Calu3 (cell line): Measurements from ENCODE around the gene TGFA. TPM values are rescaled to one million over a fixed set of nuclear protein-coding genes. Genes with fewer than 3 reads are reported as not detected.
A peak's percentile ranks its signal among the peaks of the same experiment; 100 is the strongest.

ENCODE experiments used
- BruUV-seq: library from RNA; stranded (reverse); fragments of 400-500 nt; replicated peaks from 2 replicates; lab custom pipeline; 2021; lab: Mats Ljungman, UMichigan
- CTCF ChIA-PET: fragments of 300-600 bp; sonication (Branson Sonifier 250); formaldehyde crosslinking; loops from one replicate; lab custom pipeline; 2022; ENCODE audit warnings: antibody characterized with exemption; lab: Charles Lee
- DNase-seq: peaks from one replicate; pipeline ENCODE4 v3.0.0; 2022
- H3K27ac Mint-ChIP-seq: one replicate; pipeline ENCODE4 v1.8.0; 2022; ENCODE audit warnings: mixed read lengths; ENCODE audit not compliant: unreplicated experiment
- H3K27me3 Mint-ChIP-seq: one replicate; pipeline ENCODE4 v1.8.0; 2022; ENCODE audit warnings: mixed read lengths; ENCODE audit not compliant: unreplicated experiment
- H3K36me3 Mint-ChIP-seq: one replicate; pipeline ENCODE4 v1.8.0; 2022; ENCODE audit warnings: mild to moderate bottlenecking, moderate library complexity, mixed read lengths; ENCODE audit not compliant: insufficient read depth, unreplicated experiment
- H3K4me1 Mint-ChIP-seq: one replicate; pipeline ENCODE4 v1.8.0; 2022; ENCODE audit warnings: mild to moderate bottlenecking, low read depth, mixed read lengths; ENCODE audit not compliant: unreplicated experiment
- H3K4me3 Mint-ChIP-seq: one replicate; pipeline ENCODE4 v1.8.0; 2022; ENCODE audit warnings: mild to moderate bottlenecking, low read depth, moderate library complexity, mixed read lengths; ENCODE audit not compliant: unreplicated experiment
- H3K9me3 Mint-ChIP-seq: one replicate; pipeline ENCODE4 v1.8.0; 2022; ENCODE audit warnings: low read depth, mixed read lengths; ENCODE audit not compliant: unreplicated experiment
- intact Hi-C: fragments of 100-400 bp; cut with micrococcal nuclease; formaldehyde crosslinking; loops from one replicate; pipeline ENCODE4 v1.10.0; 2022; ENCODE audit not compliant: unreplicated experiment
- total RNA-seq: library from RNA; stranded (reverse); gene quantifications from 2 replicates; pipeline ENCODE4 v1.2.3, GENCODE V29; 2022
- TF ChIP-seq, protein P1 (sequence below): fragments of 200-600 bp; IDR thresholded peaks from one replicate; pipeline ENCODE4 v1.8.0; 2022; ENCODE audit warnings: antibody characterized with exemption; ENCODE audit not compliant: unreplicated experiment

Gene TGFA
- total RNA-seq, 1 experiment from 2014 or later = 80.0 TPM

DNA sequence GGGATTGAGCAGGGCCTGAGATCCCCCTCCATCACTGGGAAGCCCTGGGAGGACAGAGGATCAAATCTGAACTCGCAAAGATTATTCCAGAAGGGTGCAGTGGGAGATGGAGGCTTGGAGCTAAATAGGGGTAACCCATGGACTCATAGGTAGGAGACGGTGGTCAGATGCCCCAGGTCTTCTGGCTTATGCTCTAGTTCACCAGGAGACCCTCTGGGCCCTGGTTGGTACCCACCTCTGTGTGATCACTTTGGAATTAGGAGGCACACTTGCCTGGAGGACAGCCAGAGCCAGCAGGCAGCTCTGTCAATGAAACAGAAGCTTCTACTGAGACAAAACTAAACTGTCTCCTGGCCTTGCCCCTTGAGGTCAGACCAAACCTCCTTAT, 110.6 kb downstream of the TGFA start:
- TF ChIP-seq, protein P1, sequence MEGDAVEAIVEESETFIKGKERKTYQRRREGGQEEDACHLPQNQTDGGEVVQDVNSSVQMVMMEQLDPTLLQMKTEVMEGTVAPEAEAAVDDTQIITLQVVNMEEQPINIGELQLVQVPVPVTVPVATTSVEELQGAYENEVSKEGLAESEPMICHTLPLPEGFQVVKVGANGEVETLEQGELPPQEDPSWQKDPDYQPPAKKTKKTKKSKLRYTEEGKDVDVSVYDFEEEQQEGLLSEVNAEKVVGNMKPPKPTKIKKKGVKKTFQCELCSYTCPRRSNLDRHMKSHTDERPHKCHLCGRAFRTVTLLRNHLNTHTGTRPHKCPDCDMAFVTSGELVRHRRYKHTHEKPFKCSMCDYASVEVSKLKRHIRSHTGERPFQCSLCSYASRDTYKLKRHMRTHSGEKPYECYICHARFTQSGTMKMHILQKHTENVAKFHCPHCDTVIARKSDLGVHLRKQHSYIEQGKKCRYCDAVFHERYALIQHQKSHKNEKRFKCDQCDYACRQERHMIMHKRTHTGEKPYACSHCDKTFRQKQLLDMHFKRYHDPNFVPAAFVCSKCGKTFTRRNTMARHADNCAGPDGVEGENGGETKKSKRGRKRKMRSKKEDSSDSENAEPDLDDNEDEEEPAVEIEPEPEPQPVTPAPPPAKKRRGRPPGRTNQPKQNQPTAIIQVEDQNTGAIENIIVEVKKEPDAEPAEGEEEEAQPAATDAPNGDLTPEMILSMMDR = no peak
- intact Hi-C loops = no loop called here
- no TSS peak for BruUV-seq
- Mint-ChIP-seq H3K4me3 (no peak overlapping the region), H3K4me1 (peaks cover 8% of the 10 kb centered on the region), H3K9me3 (no peaks in the 10 kb centered on the region), H3K36me3 (peaks cover 6% of the 10 kb centered on the region), H3K27ac (no peak overlapping the region), H3K27me3 (no peaks in the 10 kb centered on the region)
- no peak for DNase-seq
- CTCF ChIA-PET = no interaction called here

DNA sequence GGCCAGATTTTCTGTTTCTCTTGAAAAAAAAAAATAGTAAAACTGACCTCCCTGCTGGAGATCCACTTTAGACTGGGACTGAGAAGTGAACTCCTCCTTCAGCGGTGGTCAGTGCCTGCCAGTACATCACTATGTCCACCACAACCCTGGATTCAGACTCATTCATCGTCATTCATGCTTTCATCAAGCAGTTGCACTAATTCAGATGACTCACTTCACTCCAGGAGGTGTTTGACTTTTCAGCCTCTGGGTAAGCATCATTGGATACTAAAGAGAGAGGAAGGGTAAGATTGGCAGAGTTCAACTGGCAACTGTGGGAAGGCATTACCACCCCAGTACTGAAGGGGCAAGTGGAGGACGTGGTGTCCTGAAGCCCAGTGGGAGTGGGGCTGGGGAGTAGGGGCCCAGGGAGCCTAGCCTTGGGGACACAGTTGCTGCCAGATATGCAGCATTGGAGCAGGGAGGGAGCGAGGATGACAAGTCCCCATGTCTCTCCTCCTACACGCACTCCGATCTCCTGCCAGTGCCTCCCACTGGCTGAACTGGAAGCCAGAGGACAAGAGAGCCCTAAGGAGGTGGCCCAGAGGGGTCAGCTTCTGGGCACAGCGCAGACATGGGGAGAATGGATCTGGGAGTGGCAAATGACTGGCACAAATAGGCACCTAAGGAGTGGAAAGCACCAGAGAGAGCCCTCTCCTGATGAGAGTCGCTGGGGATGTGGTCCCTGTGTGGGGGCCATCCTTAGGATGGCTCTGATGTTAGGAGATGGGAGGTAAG, 111.1 kb downstream of the TGFA start:
- Mint-ChIP-seq H3K27me3 (no peaks in the 10 kb centered on the region), H3K36me3 (peaks cover under 1% of the 10 kb centered on the region), H3K9me3 (no peaks in the 10 kb centered on the region), H3K27ac (peak overlapping the region; percentile 15), H3K4me3 (no peak overlapping the region), H3K4me1 (peaks cover 8% of the 10 kb centered on the region)
- DNase-seq = no peak
- TF ChIP-seq, protein P1 = no peak
- CTCF ChIA-PET = no interaction called here
- BruUV-seq = no TSS peak
- intact Hi-C loops = no loop called here

DNA sequence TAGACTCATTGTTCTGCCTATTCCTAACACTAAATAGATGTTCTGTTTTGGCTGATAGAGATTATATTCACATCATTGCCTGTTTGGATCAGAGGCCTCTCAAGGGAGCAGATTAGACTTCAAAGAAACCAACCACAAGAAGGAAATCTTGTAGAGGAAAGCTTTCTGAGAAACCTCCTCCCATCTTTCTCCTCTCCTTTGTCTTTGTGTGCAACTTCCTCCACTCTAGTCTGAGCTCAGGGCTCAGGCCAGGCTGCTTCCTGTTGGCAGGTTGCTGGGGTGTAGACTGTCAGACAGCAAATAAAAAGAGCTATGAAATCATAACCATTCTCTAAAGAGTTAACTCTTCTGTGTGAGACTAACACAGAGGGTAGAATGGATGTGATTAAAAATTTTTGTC, 113.0 kb downstream of the TGFA start:
- no peak for DNase-seq
- Mint-ChIP-seq H3K36me3 (no peaks in the 10 kb centered on the region), H3K27ac (no peak overlapping the region), H3K27me3 (no peaks in the 10 kb centered on the region), H3K4me3 (no peak overlapping the region), H3K4me1 (peaks cover 8% of the 10 kb centered on the region), H3K9me3 (no peaks in the 10 kb centered on the region)
- CTCF ChIA-PET = interaction anchor here (0.7 kb wide), 1 partner anchor 61 kb away, joined by 3 read pairs; no protein-coding TSS in a partner anchor
- intact Hi-C loops = no loop called here
- TF ChIP-seq, protein P1 = no peak
- BruUV-seq = no TSS peak

DNA sequence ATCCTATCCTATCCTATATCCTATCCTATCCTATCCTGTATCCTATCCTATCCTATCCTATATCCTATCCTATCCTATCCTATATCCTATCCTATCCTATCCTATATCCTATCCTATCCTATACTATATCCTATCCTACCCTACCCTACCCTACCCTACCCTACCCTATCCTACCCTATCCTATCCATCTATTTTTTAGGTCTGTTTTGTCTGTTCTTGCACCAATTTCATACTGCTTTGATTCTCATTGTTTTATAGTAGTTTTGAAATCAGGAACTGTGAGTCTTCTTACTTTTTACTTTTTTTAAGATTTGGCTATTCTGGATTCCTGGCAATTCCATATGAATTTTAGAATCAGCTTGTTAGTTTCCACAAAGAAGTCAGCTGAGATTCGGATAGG, 118.5 kb downstream of the TGFA start:
- no TSS peak for BruUV-seq

More for the DNA sequence above, 118.5 kb downstream of the TGFA start:
- intact Hi-C loops = no loop called here
- no peak for DNase-seq
- H3K4me3 Mint-ChIP-seq = no peak overlapping the region
- H3K9me3 Mint-ChIP-seq = peaks cover 2% of the 10 kb centered on the region
- no peaks in the 10 kb centered on the region for H3K27me3 Mint-ChIP-seq
- TF ChIP-seq, protein P1 = no peak
- CTCF ChIA-PET = no interaction called here
- H3K36me3 Mint-ChIP-seq = no peaks in the 10 kb centered on the region
- peaks cover 11% of the 10 kb centered on the region for H3K4me1 Mint-ChIP-seq
- H3K27ac Mint-ChIP-seq = no peak overlapping the region
